NCI-H2171 (cell line): ENCODE data around the gene RAD9A.

Source experiments
- DNase-seq: peaks from one replicate; lab custom pipeline; 2025; lab: John Stamatoyannopoulos, UW

Gene RAD9A

DNA sequence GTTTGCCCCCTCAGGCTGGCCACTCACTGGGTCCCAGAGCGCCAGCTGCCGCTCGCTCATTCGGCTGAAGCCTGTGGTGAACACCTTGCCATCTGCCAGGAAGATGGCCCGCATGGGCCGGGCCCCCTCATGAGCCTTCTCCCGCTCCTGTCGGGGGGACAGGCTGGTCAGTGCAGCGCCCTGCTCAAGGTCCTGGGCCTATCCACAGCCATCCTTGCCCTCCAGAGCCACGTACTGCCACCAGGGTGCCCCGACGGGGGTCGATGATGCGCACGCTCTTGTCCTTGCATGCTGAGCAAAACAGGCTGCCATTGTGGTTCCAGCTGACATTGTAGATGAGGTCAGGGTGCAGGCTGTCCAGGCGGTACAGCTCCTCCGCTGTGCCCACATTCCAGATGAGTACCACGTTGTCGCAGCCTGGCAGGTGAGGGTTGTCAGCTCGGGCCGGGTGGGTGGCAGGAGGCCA is 49.3 kb downstream of the RAD9A start:
- no peak for DNase-seq

DNA sequence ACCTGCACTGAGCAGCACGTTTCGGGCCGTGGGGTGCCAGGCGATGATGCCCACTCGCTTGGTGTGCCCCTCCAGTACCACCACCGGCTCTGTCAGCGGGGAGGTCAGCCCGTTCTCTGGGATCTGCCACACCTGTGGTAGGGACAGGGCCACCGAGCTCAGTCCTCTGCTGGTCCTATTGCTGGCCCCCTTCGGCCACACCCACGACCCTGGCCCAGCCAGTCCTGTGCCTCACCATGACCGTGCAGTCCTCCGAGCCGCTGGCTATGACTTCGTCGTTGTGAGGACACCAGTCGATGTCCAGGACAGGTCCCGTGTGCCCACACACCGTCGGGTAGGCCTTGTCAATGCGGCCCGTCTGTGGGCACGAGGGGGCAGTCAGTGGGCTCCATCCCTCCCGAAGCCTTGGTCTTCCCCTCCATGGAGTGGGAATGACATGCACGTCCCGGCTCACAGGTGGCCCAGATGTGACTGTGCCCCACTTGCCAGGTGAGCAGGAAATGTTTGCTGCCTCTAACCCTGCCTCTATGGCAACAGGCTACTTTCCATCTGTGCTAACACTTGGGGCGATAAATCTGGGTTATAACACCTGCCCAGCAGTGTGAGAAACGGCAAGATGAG is 50.1 kb downstream of the RAD9A start:
- DNase-seq: no peak

GRCh38 chr11:67442504-67443404 is 51.0 kb downstream of the RAD9A start:
- DNase-seq: no peak

DNA sequence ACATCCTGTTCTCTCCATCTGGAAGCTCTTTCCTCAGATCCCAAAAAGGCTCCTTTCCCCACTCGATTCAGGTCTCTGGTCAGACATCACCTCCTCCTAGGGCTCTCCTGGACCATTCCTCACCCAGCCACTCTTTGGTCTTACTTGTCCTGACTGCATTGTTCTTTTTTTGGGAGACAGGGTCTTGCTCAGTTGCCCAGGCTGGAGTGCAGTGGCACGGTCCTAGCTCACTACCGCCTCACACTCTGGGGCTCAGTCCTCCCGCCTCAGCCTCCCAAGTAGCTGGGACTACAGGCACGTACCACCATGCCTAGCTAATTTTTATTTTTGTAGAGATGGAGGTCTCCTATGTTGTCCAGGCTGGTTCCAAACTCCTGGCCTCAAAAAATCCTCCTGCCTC is 53.7 kb downstream of the RAD9A start:
- no peak for DNase-seq
